Stimulated activated CD8-positive, alpha-beta memory T cell treated with anti-CD3 and anti-CD28 coated beads, Interleukin-4, amount 100 ng/mL, for 1 hour (primary cell): ENCODE results near the gene AGPAT4.
"Not testable (repeated sequence)": the region's sequence is repeated elsewhere in the genome, so short reads cannot be mapped to it uniquely, and the experiment has no call there.

Source experiments
- DNase-seq, 2 donors: peaks; one replicate each; pipeline ENCODE4 v3.0.0-alpha.2; 2020; ENCODE audit warnings: low read depth in 2 of 2, low spot score in 1 of 2

AGPAT4 gene, protein sequence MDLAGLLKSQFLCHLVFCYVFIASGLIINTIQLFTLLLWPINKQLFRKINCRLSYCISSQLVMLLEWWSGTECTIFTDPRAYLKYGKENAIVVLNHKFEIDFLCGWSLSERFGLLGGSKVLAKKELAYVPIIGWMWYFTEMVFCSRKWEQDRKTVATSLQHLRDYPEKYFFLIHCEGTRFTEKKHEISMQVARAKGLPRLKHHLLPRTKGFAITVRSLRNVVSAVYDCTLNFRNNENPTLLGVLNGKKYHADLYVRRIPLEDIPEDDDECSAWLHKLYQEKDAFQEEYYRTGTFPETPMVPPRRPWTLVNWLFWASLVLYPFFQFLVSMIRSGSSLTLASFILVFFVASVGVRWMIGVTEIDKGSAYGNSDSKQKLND

DNA sequence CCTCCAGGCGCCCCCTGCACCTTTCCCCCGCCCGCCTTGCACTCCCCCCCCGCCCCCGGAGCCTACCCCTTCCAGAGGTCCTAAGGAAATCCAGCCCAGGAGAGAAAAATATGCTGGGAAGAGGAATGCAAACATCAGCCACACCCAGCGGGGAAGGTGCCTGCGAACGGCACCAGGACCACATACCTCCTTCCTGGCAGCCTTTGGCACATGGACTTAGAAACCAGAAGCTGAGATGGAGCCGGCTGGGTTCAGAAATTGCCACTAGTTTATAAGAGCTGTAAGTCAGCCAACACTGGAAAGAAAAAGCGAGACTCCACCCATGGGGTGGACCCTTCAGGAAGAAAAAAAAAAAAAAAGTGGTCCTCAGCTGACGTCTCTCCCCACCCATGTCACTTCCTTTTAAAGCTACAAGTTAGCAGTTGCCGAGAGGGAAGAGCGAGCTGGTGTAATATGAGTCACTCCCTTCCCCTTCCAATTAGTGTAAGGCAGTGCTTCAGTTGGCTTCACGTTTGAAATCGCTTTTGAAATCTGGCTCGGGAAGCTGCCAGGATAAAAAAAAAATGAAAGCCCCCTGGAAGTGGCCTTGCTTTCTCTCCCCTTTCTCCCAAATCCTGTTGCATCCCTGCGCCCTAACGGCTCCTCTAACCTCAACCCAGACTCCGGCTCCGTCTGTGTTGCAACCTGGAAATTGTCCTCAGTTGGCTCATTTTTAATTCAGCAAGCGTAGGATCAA lies at the start of gene AGPAT4:
Gene AGPAT4, minus strand, starts transcription at position 310 of the 736 bp plus-strand sequence. CDS start 41,848 bp downstream, outside the sequence.
- DNase-seq = peak; percentile 22 to 33

DNA sequence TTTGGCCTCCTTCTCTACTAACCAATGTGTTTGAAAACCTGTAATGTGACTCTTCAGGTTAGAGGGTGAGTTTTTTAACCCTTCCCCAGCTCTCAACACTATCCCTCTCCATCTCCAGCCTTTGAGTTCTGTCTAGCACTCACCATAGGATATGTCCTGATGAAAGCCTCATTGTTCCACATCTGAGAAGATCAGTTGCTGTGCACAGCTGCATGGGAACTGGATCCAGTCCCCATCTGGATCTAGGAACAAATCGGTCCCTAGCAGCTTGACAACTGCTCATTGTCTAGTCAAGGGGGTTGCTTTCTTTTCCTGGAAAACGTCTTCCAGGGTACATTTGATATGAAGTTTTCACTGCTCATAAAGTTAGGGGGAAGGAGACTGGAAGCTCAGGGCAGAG lies 45.4 kb upstream of the AGPAT4 start:
- no peak for DNase-seq

DNA sequence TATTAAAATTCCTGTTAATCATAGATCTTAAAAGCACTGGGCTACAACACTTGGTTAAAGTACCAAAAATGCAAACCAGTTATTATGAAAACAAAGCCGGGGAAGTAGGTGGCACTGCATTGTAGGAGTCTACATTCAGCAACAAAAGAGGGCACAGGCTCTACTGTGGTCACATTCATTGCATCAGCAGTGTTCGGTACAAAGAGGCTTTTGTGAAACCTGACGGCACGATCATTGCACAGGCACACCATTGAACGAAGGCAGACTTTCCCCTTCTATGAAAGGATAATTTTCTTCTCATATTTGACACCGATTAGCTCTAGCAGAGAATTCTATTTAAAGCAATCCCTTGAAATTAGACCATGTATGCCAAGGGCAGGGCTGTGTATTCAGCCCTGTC lies 44.6 kb upstream of the AGPAT4 start:
- no peak for DNase-seq

DNA sequence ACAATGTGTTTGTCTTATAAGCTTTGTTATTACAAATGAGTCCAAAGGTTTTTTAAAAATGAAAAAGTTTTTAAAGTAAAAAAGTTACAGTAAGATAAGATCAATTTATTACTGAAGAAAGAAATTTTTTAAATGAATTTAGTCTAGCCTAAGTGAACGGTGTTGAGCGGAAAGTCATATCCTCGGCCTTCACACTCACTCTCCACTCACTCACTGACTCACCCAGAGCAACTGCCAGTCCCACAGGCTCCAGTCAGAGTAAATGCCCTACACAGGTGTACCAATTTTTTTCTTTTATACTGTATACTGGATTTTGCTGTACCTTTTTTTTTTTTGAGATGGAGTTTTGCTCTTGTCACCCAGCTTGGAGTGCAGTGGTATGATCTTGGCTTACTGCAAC lies 42.7 kb upstream of the AGPAT4 start:
- DNase-seq = no peak

DNA sequence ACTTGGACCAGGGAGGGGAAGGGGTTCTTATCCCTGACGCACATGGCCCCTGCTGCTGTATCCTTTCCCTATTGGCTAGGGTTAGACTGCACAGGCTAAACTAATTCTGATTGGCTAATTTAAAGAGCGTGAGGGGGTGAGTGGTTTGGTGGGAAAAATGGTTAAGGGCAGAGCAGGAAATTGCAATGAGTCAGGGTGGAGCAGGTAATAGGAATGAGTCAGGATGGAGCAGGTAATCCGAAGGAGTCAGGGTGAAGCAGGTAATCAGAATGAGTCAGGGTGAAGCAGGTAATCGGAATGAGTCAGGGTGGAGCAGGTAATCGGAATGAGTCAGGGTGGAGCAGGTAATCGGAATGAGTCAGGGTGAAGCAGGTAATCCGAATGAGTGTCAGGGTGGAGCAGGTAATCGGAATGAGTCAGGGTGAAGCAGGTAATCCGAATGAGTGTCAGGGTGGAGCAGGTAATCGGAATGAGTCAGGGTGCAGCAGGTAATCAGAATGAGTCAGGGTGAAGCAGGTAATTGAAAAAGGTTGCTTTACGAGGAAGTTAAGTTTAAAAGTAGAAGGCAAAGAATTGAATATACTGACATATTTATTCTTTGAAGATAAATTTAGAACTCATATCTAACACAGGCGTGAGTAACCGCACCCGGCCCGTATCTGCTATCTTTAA lies 41.5 kb upstream of the AGPAT4 start:
- DNase-seq = not testable (repeated sequence)

DNA sequence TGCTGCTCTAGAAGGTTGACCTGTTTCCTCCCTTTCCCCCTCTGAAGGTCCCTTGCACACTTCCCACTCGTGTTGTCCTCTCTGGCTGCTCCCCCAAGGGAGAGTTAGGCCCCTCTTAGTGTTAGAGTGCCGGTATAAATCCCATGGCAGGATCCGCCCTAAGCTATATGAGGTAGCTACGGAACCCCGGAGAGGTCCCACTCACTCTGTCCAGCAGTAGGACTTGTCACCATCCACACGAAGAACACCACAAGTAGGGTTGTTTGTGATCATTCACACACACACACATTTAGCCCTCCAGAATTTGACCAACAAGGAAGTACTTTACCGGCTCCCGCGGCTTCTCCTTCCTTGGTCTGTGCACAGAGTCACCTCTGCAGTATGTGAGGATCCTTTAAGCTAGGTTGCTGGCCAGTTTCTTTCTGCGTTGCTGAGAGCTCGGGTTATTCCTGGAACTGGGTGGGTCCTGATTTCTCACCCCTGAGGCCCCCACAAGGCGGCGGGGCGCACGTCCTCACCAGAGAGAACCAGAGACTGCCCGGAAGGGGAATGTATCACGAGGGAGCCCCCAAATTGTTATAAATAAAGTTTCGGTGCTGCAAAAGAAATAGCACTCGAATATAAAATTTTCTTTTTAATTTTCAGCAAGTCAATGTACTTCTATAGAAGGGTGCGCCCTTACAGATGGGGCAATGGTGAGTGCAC lies 40.8 kb upstream of the AGPAT4 start:
- not testable (repeated sequence) for DNase-seq

DNA sequence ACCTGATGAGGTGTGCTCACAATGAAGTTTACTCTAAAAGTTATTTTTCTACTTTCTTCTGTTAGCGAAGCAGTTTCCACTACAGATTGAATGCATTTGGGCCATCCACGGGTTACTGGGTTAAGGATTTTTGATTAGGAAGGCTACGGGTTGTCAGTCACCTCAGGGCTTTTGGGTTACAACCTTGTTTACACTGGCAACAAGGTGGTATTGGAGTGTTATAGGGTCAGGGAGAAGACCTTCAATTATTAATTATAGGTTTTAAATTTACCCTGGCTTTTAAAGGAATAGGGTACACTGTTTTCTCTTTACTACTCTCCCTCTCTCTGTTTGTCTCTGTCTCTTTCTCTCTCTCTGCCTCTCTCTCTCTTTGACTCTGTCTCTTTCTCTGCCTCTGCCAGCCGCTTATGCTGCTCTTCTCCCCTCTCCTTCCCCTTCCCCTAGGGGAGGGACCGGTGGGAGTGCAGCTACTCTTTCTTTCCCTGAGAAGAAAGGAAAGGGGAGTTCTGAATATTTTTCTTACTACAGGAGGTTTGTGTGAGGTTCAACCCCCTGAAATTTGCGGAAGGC lies 40.2 kb upstream of the AGPAT4 start:
- DNase-seq = no peak

DNA sequence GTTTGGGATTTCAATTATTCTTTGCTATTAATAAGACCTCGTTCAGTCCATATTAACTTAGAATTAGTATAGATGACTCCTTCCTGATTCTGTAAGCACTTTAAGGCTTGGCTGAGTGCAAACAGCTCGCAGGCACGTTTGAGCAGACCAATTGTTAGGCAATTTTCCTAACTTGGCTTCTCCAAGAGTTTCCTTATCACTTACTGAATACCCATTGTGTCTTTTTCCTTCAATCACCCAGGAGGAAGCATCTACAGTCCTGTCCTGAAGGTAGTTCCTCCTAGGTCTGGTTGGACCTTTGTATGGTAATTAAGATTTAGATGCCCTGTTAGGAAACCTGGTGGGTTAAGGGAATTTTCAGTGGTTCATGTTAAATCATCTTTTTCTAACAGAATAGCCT lies 39.6 kb upstream of the AGPAT4 start:
- DNase-seq = not testable (repeated sequence)

DNA sequence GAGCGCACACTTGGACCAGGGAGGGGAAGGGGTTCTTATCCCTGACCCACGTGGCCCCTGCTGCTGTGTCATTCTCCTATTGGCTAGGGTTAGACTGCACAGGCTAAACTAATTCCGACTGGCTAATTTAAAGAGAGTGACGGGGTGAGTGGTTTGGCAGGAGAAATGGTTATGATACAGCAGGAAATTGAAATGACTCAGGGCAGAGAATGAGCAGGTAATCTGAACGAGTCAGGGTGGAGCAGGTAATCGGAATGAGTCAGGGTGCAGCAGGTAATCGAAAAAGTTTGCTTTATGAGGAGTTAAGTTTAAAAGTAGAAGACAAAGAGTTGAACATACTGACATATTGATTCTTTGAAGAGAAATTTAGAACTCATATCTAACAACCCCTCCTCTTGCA lies 35.9 kb upstream of the AGPAT4 start:
- not testable (repeated sequence) for DNase-seq

DNA sequence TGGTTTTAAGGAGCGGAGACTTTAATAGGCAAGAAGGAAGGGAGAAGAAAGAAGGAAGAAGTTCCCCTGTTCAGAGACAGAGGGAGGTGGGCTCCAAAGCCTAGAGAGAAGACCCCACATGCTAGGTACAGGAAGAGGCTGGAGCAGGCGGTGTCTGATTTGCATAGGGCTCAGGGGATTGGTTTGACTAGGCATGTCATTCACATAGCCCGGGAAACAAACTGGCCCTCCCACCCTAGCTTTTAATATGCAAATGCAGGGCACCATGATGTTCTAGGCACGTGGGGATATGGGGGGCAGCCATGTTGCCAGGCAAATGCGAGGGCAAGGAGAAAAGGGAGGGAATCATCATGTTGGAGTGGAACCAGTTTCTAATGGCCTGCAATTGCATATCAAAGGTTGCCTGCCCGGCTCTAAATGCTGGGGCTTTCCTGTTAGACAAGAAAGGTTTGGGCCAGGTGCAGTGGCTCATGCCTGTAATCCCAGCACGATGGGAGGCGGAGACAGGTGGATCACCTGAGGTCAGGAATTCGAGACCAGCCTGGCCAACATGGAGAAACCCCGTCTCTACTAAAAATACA lies 34.3 kb upstream of the AGPAT4 start:
- no peak for DNase-seq

DNA sequence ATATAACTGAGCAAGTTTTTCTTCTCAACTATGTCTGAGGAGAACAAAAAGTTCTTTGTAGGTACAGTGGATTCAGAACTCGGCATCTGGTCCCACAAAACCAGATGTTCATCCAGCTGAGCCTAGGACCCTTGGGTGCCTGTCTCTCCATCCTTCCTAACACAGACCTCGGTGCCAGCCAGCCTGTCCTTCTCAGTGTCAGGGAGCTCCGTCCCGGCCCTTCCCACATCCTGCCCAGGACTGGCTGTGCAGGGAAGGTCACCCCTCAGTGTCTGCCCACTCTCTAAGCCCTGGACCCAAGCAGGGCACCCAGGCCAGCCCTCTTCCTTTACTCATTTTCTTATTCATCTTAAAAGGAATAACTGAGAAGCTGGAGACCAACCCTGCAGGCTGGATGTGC lies 32.0 kb upstream of the AGPAT4 start:
- no peak for DNase-seq

DNA sequence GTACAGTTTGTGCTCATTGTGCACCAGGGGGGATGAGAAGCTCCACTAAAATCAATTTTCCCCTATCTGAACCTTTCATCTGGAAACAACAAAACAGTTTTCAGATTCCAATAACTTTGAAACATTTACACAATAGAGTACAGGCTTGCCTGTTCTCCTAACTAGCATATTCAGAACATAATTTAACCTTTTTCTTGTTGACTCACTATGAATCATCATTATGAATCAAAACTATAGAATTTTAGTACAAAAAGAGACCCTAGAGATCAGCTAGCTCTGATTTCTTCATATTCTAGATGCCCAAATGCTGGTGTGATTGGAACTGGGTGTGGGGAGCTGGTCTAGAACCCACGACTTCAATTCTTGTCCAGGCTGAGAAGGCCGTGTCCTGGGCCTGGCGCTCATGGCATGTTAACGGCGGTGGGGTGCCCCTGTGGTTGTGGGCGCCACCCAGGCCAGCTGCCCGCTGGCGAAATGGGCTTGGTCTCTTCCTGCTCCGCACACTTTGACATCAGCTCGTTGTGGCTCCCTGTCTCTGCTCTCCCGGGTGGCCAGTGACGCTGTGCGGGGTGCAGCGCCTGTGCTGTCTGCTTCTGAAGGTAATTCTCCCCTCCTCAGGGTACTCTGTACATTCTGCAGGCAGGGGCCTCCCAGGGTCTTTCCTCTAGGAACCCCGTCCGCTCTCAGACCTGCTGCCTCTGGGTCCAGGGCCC lies 29.9 kb upstream of the AGPAT4 start:
- no peak for DNase-seq

DNA sequence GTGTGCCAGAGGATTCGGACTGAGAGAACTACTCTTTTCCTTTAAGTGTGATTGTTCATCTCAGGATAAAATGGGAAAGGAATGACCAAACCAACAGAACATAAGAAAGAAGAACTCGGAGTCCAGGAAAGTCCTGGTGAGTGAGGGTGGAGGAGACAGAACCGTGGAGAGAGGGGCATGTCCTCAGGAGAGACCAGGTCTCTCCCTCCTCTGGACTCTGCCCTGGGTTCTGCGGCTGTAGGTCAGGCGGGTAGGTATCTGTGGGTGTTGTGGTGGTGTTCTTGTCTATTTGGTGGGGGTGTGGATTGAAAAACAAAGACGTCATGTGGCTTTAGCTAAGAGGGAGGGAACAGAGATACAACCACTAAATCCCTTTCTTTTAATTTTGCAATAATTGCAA lies 29.1 kb upstream of the AGPAT4 start:
- DNase-seq = no peak

DNA sequence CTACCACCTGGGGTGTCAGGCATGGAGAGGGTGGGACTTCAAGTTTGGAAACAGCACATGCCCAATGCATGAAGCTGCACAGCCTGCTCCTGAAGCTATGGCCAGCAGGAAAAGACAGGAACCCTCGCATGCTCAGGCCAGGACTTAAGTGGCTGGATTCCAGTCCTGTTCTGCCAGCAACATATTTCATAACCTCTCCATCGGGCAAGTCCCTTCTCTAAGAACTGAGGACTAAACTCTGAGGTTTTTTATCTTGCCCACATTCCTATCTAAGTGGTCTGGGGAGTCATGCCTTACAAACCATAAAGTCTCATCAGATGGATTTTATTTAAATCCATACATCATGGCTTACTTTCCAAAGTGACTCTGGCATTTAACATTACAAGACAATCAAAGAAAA lies 27.5 kb upstream of the AGPAT4 start:
- no peak for DNase-seq

DNA sequence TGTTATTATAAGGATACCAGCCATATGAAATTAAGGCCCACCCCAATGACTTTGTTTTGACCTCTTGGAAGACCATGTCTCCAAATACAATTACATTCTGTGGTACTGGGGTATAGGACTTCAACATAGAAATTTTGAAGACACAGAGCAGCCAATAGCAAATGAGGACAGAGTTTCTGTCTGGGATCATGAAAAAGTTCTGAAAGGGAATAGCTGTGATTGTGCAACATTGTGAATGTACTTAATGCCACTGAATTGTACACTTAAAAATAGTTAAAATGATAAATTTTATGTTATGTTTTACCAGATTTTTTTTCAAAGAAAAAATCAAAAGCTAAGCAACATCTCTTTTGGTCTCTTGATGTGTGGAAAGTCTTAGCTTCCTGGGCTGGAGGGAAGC lies 27.0 kb upstream of the AGPAT4 start:
- DNase-seq = no peak

DNA sequence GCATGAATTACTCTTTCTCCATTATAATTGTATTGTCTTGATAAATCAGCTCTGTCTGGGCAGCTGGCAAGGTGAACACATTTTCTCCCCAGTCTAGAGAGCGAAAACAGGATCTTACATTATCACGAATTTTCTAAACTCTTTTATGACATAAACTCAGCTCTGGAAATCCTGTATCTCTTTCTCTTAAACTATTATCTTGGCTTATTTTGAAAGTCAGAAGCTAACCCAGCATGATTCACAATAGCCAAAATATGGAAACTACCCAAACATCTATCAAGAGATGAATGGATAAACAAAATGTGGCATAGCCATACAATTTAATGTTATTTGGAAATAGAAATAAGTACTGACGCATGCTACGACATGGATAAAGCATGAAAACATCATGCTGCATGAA lies 25.9 kb upstream of the AGPAT4 start:
- no peak for DNase-seq

DNA sequence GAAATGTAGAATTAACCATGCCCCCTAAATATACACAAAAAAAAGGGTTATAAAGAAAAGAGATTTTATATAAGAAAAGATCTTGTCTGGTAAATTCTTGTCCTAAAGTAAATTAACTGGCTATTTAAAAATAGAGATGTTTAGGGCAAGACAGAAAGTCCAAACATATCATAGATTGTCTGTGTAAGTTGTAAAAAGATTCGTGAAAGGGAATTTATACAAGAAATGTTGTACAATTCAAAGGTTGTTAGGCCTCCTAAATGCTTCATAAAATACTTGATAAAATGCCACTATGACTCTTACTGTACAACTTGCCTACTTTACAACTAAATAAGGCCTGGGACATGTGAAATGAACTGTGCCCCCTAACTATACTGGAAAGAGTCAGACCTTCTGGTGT lies 21.9 kb upstream of the AGPAT4 start:
- no peak for DNase-seq

DNA sequence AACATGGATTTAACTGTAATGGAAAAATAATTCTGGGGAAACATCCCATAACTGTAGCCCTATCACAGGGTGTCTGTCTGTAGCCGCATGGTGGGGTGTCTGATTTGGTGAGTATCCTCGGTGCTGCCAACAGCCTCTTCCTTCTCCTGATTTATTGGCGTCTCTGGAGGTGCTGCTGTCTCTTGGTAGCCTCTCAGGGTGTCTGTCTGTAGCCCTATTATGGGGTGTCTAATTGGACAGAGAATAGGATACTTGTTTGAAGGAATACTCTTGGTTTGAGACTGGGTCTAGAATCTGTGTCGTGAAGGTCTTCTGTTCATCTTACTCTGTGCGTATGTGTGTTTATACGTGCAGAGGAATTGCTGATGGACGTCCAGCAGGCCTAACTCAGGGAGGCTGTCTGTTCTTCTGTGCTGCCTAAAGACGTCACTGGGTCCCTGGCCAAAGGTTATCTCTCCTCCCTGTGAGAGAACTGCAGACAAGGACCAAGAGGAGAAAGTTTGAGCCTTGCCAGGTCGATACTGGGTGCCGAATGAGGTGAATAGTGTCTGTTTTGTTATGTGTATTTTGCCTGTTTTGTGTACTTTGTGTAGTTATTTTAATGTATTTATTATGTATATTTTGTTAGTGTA lies 18.9 kb upstream of the AGPAT4 start:
- no peak for DNase-seq

DNA sequence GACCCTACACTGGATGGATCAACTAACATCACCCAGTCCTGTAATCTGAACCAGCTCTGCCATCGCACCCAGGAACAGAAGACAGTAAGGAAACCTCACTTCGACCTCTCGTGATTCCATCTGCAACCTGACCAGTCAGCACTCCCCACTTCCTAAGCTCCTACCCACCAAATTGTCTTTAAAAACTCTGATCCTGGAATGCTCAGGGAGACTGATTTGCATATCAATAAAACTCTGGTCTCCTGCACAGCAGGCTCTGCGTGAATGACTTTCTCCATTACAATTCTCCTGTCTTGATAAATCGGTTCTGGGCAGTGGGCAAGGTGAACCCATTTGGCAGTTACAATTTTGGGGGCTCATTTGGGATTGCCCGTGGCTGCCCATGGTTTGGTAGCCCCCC lies 18.3 kb upstream of the AGPAT4 start:
- DNase-seq = no peak

DNA sequence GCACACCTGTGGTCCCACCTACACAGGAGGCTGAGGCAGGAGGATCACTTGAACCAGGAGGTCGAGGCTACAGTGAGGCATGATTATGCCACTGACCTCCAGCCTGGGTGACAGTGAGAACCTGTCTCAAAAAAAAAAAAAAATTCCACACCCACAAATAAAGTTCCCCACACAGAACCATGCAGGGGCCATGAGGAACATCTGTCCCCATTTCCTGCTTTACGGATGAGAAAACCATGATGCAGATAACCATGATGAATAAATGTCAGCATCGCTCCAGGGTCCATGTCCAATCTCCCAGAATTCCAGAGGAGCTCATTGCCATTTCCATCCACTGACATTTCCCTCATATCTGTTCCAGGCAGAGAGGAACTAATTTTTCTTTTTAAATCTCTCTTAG lies 16.9 kb upstream of the AGPAT4 start:
- no peak for DNase-seq
